Fibroblast of skin of scalp (primary cell): Measurements from ENCODE around the gene CLCN1.

ENCODE experiments used
- DNase-seq: peaks from one replicate; pipeline ENCODE4 v3.0.0-alpha.2; 2013

CLCN1 gene

GRCh38 chr7:143337216-143337615, 21.3 kb downstream of the CLCN1 start:
- no peak for DNase-seq

- DNase-seq = no peak
Observed at GRCh38 chr7:143341842-143342241, 25.9 kb downstream of the CLCN1 start.

- DNase-seq = no peak
Observed at GRCh38 chr7:143343596-143343995, 27.7 kb downstream of the CLCN1 start.

GRCh38 chr7:143345428-143345900, 29.6 kb downstream of the CLCN1 start:
- DNase-seq = peak; percentile 22

- no peak for DNase-seq
Observed at GRCh38 chr7:143346018-143346417, 30.1 kb downstream of the CLCN1 start.

- no peak for DNase-seq
Observed at GRCh38 chr7:143347950-143348349, 32.0 kb downstream of the CLCN1 start.

- DNase-seq = no peak
Observed at GRCh38 chr7:143351060-143351459, 35.1 kb downstream of the CLCN1 start.

- DNase-seq = no peak
Observed at GRCh38 chr7:143351574-143351973, 35.7 kb downstream of the CLCN1 start.

- no peak for DNase-seq
Observed at GRCh38 chr7:143352531-143353002, 36.7 kb downstream of the CLCN1 start.

GRCh38 chr7:143354376-143354775, 38.5 kb downstream of the CLCN1 start:
- DNase-seq = no peak

- DNase-seq = no peak
Observed at GRCh38 chr7:143354965-143355364, 39.1 kb downstream of the CLCN1 start.

- no peak for DNase-seq
Observed at GRCh38 chr7:143355450-143356385, 39.8 kb downstream of the CLCN1 start.

- DNase-seq = no peak
Observed at GRCh38 chr7:143356414-143357050, 40.6 kb downstream of the CLCN1 start.

GRCh38 chr7:143358626-143359025, 42.7 kb downstream of the CLCN1 start:
- DNase-seq = no peak

- no peak for DNase-seq
Observed at GRCh38 chr7:143359771-143360353, 44.0 kb downstream of the CLCN1 start.

GRCh38 chr7:143360788-143361551, 45.1 kb downstream of the CLCN1 start:
- DNase-seq = no peak

GRCh38 chr7:143361552-143362130, 45.7 kb downstream of the CLCN1 start:
- DNase-seq = no peak

- DNase-seq = no peak
Observed at GRCh38 chr7:143362131-143363015, 46.5 kb downstream of the CLCN1 start, which contains the start of gene FAM131B. FAM131B (minus strand) TSS chr7:143362713; CDS start chr7:143362603, 110 bp downstream.

GRCh38 chr7:143363016-143363937, 47.4 kb downstream of the CLCN1 start:
- DNase-seq = no peak

- no peak for DNase-seq
Observed at GRCh38 chr7:143367972-143368371, 52.1 kb downstream of the CLCN1 start.
